Type B pancreatic cell (in vitro differentiated cells): ENCODE measurements around the gene SNRPA1. TPM values are rescaled to one million over a fixed set of nuclear protein-coding genes. Genes with fewer than 3 reads are reported as not detected.

ENCODE experiments used
- DNase-seq: peaks from one replicate; pipeline ENCODE4 v3.0.0; 2021; ENCODE audit warnings: mixed read lengths; ENCODE audit not compliant: unreplicated experiment; ENCODE audit errors: extremely low spot score
- H3K27ac Mint-ChIP-seq: 2 replicates; pipeline ENCODE4 v1.8.0; 2021; ENCODE audit warnings: mild to moderate bottlenecking, mixed read lengths
- H3K27me3 Mint-ChIP-seq: 2 replicates; pipeline ENCODE4 v1.8.0; 2021; ENCODE audit warnings: mixed read lengths
- H3K36me3 Mint-ChIP-seq: 2 replicates; pipeline ENCODE4 v1.8.0; 2021; ENCODE audit warnings: mixed read lengths
- H3K4me1 Mint-ChIP-seq: one replicate; pipeline ENCODE4 v1.8.0; 2021; ENCODE audit warnings: mixed read lengths; ENCODE audit not compliant: unreplicated experiment
- H3K4me3 Mint-ChIP-seq: 2 replicates; pipeline ENCODE4 v1.8.0; 2021; ENCODE audit warnings: mild to moderate bottlenecking, mixed read lengths
- H3K9me3 Mint-ChIP-seq: 2 replicates; pipeline ENCODE4 v1.8.0; 2021; ENCODE audit warnings: mixed read lengths
- CTCF ChIP-seq: fragments of 200-600 bp; sonication (generic); conservative IDR thresholded peaks from 2 replicates; pipeline ENCODE4 v1.5.0; 2021; ENCODE audit warnings: antibody characterized with exemption, mild to moderate bottlenecking
- total RNA-seq: library from RNA; stranded (reverse); gene quantifications from 2 replicates; pipeline ENCODE4 v1.2.1, GENCODE V29; 2021; ENCODE audit warnings: low replicate concordance

SNRPA1 gene
- total RNA-seq, 1 donor from 2014 or later, result 72.6 TPM

- no peak overlapping the region for H3K4me3 Mint-ChIP-seq
- H3K27me3 Mint-ChIP-seq, result peaks cover 21% of the 10 kb centered on the region
- no peak overlapping the region for H3K27ac Mint-ChIP-seq
- H3K9me3 Mint-ChIP-seq, result no peaks in the 10 kb centered on the region
- no peak for TF ChIP-seq CTCF
- no peaks in the 10 kb centered on the region for H3K36me3 Mint-ChIP-seq
- no peak for DNase-seq
- H3K4me1 Mint-ChIP-seq, result peaks cover 5% of the 10 kb centered on the region
Measured at GRCh38 chr15:101317336-101317872, 22.4 kb upstream of the SNRPA1 start.

- peaks cover 5% of the 10 kb centered on the region for H3K4me1 Mint-ChIP-seq
- H3K27ac Mint-ChIP-seq, result no peak overlapping the region
- H3K27me3 Mint-ChIP-seq, result peaks cover 16% of the 10 kb centered on the region
- no peak overlapping the region for H3K4me3 Mint-ChIP-seq
- H3K9me3 Mint-ChIP-seq, result no peaks in the 10 kb centered on the region
- H3K36me3 Mint-ChIP-seq, result no peaks in the 10 kb centered on the region
- TF ChIP-seq CTCF, result no peak
- DNase-seq, result no peak
Measured at GRCh38 chr15:101316529-101316928, 21.5 kb upstream of the SNRPA1 start.

GRCh38 chr15:101315736-101316135 lies 20.7 kb upstream of the SNRPA1 start:
- H3K4me3 Mint-ChIP-seq, result no peak overlapping the region
- H3K4me1 Mint-ChIP-seq, result peaks cover 5% of the 10 kb centered on the region
- DNase-seq, result no peak
- no peaks in the 10 kb centered on the region for H3K9me3 Mint-ChIP-seq
- no peaks in the 10 kb centered on the region for H3K36me3 Mint-ChIP-seq
- peaks cover 11% of the 10 kb centered on the region for H3K27me3 Mint-ChIP-seq
- no peak for TF ChIP-seq CTCF
- no peak overlapping the region for H3K27ac Mint-ChIP-seq

GRCh38 chr15:101314336-101315125 lies 19.5 kb upstream of the SNRPA1 start:
- no peak overlapping the region for H3K4me3 Mint-ChIP-seq
- no peak overlapping the region for H3K27ac Mint-ChIP-seq
- no peaks in the 10 kb centered on the region for H3K36me3 Mint-ChIP-seq
- TF ChIP-seq CTCF, result no peak
- peaks cover 5% of the 10 kb centered on the region for H3K4me1 Mint-ChIP-seq
- peaks cover 5% of the 10 kb centered on the region for H3K27me3 Mint-ChIP-seq
- H3K9me3 Mint-ChIP-seq, result no peaks in the 10 kb centered on the region
- no peak for DNase-seq

GRCh38 chr15:101313041-101313761 lies 18.2 kb upstream of the SNRPA1 start:
- H3K9me3 Mint-ChIP-seq, result no peaks in the 10 kb centered on the region
- H3K4me3 Mint-ChIP-seq, result no peak overlapping the region
- no peak overlapping the region for H3K27ac Mint-ChIP-seq
- H3K4me1 Mint-ChIP-seq, result no peaks in the 10 kb centered on the region
- no peak for DNase-seq
- no peaks in the 10 kb centered on the region for H3K27me3 Mint-ChIP-seq
- no peak for TF ChIP-seq CTCF
- H3K36me3 Mint-ChIP-seq, result no peaks in the 10 kb centered on the region
